ENCODE results near the gene TGFB2. TPM values are rescaled to one million over a fixed set of nuclear protein-coding genes. Genes with fewer than 3 reads are reported as not detected.

Gene TGFB2
- total and polyA plus RNA-seq, 2 experiments from 2014 or later: 0.31 to 1.4 TPM

DNA sequence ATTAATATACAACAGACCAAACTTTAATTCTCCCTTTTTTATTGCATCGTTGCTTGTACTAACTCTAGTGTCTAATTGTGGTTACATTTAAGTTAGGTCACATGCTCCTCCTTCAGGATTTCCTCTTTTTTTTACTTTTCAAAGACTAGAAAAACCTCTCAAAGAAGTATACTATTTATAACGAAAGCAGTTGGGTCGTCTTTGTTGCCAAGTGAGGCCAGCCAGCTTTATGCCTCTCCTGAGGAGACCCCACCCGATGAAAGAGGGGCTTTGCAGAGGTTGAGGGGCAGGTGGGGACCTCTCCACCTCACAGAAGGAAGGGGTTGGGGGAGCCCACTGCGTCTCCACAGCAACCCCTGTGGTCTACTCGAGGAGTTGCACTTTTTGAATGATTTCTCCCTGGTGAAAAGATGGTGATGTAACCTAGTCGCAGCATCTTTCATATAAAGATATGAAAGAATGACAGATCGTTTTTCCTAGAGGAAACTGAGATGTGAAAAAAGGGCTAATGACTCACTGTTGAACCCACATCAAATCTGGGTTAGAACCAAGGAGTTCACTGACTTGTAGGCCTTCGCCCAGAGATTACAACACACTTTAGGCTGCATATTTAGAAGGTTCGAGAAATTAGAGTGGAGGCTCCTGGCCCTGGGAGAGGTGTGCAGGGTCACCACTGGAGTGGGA is 6.4 kb downstream of the TGFB2 start (continued):
- TF ChIP-seq, protein P1, sequence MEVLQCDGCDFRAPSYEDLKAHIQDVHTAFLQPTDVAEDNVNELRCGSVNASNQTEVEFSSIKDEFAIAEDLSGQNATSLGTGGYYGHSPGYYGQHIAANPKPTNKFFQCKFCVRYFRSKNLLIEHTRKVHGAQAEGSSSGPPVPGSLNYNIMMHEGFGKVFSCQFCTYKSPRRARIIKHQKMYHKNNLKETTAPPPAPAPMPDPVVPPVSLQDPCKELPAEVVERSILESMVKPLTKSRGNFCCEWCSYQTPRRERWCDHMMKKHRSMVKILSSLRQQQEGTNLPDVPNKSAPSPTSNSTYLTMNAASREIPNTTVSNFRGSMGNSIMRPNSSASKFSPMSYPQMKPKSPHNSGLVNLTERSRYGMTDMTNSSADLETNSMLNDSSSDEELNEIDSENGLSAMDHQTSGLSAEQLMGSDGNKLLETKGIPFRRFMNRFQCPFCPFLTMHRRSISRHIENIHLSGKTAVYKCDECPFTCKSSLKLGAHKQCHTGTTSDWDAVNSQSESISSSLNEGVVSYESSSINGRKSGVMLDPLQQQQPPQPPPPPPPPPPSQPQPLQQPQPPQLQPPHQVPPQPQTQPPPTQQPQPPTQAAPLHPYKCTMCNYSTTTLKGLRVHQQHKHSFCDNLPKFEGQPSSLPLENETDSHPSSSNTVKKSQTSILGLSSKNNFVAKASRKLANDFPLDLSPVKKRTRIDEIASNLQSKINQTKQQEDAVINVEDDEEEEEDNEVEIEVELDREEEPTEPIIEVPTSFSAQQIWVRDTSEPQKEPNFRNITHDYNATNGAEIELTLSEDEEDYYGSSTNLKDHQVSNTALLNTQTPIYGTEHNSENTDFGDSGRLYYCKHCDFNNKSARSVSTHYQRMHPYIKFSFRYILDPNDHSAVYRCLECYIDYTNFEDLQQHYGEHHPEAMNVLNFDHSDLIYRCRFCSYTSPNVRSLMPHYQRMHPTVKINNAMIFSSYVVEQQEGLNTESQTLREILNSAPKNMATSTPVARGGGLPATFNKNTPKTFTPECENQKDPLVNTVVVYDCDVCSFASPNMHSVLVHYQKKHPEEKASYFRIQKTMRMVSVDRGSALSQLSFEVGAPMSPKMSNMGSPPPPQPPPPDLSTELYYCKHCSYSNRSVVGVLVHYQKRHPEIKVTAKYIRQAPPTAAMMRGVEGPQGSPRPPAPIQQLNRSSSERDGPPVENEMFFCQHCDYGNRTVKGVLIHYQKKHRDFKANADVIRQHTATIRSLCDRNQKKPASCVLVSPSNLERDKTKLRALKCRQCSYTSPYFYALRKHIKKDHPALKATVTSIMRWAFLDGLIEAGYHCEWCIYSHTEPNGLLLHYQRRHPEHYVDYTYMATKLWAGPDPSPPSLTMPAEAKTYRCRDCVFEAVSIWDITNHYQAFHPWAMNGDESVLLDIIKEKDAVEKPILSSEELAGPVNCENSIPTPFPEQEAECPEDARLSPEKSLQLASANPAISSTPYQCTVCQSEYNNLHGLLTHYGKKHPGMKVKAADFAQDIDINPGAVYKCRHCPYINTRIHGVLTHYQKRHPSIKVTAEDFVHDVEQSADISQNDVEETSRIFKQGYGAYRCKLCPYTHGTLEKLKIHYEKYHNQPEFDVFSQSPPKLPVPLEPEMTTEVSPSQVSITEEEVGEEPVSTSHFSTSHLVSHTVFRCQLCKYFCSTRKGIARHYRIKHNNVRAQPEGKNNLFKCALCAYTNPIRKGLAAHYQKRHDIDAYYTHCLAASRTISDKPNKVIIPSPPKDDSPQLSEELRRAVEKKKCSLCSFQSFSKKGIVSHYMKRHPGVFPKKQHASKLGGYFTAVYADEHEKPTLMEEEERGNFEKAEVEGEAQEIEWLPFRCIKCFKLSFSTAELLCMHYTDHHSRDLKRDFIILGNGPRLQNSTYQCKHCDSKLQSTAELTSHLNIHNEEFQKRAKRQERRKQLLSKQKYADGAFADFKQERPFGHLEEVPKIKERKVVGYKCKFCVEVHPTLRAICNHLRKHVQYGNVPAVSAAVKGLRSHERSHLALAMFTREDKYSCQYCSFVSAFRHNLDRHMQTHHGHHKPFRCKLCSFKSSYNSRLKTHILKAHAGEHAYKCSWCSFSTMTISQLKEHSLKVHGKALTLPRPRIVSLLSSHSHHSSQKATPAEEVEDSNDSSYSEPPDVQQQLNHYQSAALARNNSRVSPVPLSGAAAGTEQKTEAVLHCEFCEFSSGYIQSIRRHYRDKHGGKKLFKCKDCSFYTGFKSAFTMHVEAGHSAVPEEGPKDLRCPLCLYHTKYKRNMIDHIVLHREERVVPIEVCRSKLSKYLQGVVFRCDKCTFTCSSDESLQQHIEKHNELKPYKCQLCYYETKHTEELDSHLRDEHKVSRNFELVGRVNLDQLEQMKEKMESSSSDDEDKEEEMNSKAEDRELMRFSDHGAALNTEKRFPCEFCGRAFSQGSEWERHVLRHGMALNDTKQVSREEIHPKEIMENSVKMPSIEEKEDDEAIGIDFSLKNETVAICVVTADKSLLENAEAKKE (CRISPR knock-in tag; IDR thresholded peaks at IDR 0.05): 0 out of 2 replicates have a peak, but pooled peaks have one; percentile 15
- TF ChIP-seq, protein P2, sequence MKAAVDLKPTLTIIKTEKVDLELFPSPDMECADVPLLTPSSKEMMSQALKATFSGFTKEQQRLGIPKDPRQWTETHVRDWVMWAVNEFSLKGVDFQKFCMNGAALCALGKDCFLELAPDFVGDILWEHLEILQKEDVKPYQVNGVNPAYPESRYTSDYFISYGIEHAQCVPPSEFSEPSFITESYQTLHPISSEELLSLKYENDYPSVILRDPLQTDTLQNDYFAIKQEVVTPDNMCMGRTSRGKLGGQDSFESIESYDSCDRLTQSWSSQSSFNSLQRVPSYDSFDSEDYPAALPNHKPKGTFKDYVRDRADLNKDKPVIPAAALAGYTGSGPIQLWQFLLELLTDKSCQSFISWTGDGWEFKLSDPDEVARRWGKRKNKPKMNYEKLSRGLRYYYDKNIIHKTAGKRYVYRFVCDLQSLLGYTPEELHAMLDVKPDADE (IDR thresholded peaks at IDR 0.05): no peak
- TF ChIP-seq STAT1 (IDR thresholded peaks at IDR 0.05; ENCODE audit: unreplicated experiment) (no peak), EZH2phosphoT487 (IDR thresholded peaks at IDR 0.05; ENCODE audit: unreplicated experiment) (no peak), JUNB (IDR thresholded peaks at IDR 0.05; ENCODE audit: unreplicated experiment) (no peak)
- TF ChIP-seq, protein P3, sequence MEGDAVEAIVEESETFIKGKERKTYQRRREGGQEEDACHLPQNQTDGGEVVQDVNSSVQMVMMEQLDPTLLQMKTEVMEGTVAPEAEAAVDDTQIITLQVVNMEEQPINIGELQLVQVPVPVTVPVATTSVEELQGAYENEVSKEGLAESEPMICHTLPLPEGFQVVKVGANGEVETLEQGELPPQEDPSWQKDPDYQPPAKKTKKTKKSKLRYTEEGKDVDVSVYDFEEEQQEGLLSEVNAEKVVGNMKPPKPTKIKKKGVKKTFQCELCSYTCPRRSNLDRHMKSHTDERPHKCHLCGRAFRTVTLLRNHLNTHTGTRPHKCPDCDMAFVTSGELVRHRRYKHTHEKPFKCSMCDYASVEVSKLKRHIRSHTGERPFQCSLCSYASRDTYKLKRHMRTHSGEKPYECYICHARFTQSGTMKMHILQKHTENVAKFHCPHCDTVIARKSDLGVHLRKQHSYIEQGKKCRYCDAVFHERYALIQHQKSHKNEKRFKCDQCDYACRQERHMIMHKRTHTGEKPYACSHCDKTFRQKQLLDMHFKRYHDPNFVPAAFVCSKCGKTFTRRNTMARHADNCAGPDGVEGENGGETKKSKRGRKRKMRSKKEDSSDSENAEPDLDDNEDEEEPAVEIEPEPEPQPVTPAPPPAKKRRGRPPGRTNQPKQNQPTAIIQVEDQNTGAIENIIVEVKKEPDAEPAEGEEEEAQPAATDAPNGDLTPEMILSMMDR (conservative IDR thresholded peaks at IDR 0.05; ENCODE audit: low read depth in 2 of 2): peak; percentile 61 to 64

Data from GM23338 (cell line).